ENCODE data around the gene UNC119B. TPM values are rescaled to one million over a fixed set of nuclear protein-coding genes. Genes with fewer than 3 reads are reported as not detected.

UNC119B gene
- total RNA-seq, 1 experiment from 2014 or later, result 33.8 TPM

DNA sequence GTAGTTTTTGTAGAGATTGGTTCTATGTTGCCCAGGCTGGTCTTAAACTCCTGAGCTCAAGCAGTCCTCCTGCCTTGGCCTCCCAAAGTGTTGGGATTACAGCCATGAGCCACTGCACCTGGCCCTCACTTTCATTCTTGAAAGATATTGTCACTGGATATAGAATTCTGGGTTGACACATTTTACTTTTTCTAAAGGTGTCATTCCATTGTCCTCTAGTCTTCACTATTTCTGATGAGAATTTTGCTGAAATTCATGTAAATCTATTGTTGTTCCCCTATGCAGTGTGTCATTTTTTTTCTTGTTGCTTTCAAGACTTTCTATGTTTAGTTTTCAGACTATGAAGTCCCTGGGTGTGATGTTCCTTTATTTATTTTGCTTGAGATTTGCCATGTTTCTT lies 44.5 kb downstream of the UNC119B start:
- TF ChIP-seq FOSL1 (IDR thresholded peaks at IDR 0.05; ENCODE audit: low read depth) (no peak), POLR2AphosphoS5 (IDR thresholded peaks at IDR 0.05; ENCODE audit: low read depth, low read length) (no peak), CEBPB (IDR thresholded peaks at IDR 0.05; ENCODE audit: low read depth) (no peak), ZNF274 (IDR thresholded peaks at IDR 0.05; ENCODE audit: low read depth, low read length) (no peak), SP1 (IDR thresholded peaks at IDR 0.05; ENCODE audit: low read depth) (no peak), TCF7L2 (IDR thresholded peaks at IDR 0.05; ENCODE audit: borderline replicate concordance, extremely low read depth, insufficient read depth, insufficient read length) (no peak), REST (IDR thresholded peaks at IDR 0.05; ENCODE audit: low read depth) (no peak), EGR1 (IDR thresholded peaks at IDR 0.05; ENCODE audit: low read depth) (no peak), POLR2A (IDR thresholded peaks at IDR 0.05; ENCODE audit: borderline replicate concordance, extremely low read depth, insufficient read depth, insufficient read length) (no peak), RAD21 (IDR thresholded peaks at IDR 0.05; ENCODE audit: low read depth) (no peak), YY1 (IDR thresholded peaks at IDR 0.05; ENCODE audit: extremely low read depth, insufficient replicate concordance, low read depth, low read length) (no peak), CTCF (IDR thresholded peaks at IDR 0.05 in 2 of 3, conservative IDR thresholded peaks at IDR 0.05 in 1 of 3; ENCODE audit: borderline replicate concordance in 1 of 3, insufficient read depth in 1 of 3, low read depth in 2 of 3, low read length in 2 of 3) (no peak), ELF1 (IDR thresholded peaks at IDR 0.05; ENCODE audit: borderline replicate concordance, low read depth) (no peak), SRF (IDR thresholded peaks at IDR 0.05; ENCODE audit: low read depth) (no peak)
- TF ChIP-seq, protein P1, sequence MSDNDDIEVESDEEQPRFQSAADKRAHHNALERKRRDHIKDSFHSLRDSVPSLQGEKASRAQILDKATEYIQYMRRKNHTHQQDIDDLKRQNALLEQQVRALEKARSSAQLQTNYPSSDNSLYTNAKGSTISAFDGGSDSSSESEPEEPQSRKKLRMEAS (IDR thresholded peaks at IDR 0.05), result no peak
- TF ChIP-seq, protein P2, sequence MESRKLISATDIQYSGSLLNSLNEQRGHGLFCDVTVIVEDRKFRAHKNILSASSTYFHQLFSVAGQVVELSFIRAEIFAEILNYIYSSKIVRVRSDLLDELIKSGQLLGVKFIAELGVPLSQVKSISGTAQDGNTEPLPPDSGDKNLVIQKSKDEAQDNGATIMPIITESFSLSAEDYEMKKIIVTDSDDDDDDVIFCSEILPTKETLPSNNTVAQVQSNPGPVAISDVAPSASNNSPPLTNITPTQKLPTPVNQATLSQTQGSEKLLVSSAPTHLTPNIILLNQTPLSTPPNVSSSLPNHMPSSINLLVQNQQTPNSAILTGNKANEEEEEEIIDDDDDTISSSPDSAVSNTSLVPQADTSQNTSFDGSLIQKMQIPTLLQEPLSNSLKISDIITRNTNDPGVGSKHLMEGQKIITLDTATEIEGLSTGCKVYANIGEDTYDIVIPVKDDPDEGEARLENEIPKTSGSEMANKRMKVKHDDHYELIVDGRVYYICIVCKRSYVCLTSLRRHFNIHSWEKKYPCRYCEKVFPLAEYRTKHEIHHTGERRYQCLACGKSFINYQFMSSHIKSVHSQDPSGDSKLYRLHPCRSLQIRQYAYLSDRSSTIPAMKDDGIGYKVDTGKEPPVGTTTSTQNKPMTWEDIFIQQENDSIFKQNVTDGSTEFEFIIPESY (IDR thresholded peaks at IDR 0.05; ENCODE audit: extremely low read depth, insufficient replicate concordance, low read length), result no peak
- H3K36me3 ChIP-seq (ENCODE audit: control insufficient read depth in 1 of 2, insufficient read depth in 2 of 2, low read length in 2 of 2), result no peaks in the 10 kb centered on the region
- no peak overlapping the region for H3K27ac ChIP-seq (ENCODE audit: low read depth, low read length)
- intact Hi-C loops (cut with micrococcal nuclease), result no loop called here
- ChIA-PET RAD21 (ENCODE audit: low non-redundant PET in 1 of 2, low total read pairs in 2 of 2, uncharacterized antibody in 2 of 2, unreplicated experiment in 2 of 2) (no interaction called here), POLR2A (no interaction called here), CTCF (no interaction called here)
- BruUV-seq (replicated peaks), result no TSS peak
- H3K4me3 ChIP-seq (replicated peaks in 1 of 2; ENCODE audit: low read depth in 1 of 2, low read length in 2 of 2), result no peak overlapping the region
- H4K20me1 ChIP-seq (ENCODE audit: insufficient read depth), result no peaks in the 10 kb centered on the region
- no peaks in the 10 kb centered on the region for H3K27me3 ChIP-seq (ENCODE audit: insufficient read depth, low read length)
- H3K4me1 ChIP-seq (ENCODE audit: control insufficient read depth in 1 of 2, insufficient read depth in 2 of 2, low read length in 2 of 2), result peaks cover 3 to 11% of the 10 kb centered on the region in 2 experiments; a peak in 3 of 4 replicates
- DNase-seq (ENCODE audit: low read depth, low spot score) (no peak), ATAC-seq (no peak)
- H3K9ac ChIP-seq (ENCODE audit: low read length), result no peak overlapping the region
- no peak overlapping the region for H3K4me2 ChIP-seq (ENCODE audit: low read length)
- no peaks in the 10 kb centered on the region for H3K9me3 ChIP-seq (ENCODE audit: control insufficient read depth in 1 of 2, insufficient read depth in 1 of 2, low read depth in 1 of 2, low read length in 2 of 2)
- H2AFZ ChIP-seq (ENCODE audit: low read depth, low read length, poor library complexity, severe bottlenecking), result no peak overlapping the region
- no peaks in the 10 kb centered on the region for H3K9me2 ChIP-seq (ENCODE audit: insufficient read depth)
- no peaks in the 10 kb centered on the region for H3K79me2 ChIP-seq (ENCODE audit: insufficient read depth, low read length)

Measured in HCT116 (cell line).